DMS53 (cell line): ENCODE measurements around the gene ABCA5.

Source experiments
- DNase-seq: peaks from one replicate; lab custom pipeline; 2025; lab: John Stamatoyannopoulos, UW

The ABCA5 gene, protein sequence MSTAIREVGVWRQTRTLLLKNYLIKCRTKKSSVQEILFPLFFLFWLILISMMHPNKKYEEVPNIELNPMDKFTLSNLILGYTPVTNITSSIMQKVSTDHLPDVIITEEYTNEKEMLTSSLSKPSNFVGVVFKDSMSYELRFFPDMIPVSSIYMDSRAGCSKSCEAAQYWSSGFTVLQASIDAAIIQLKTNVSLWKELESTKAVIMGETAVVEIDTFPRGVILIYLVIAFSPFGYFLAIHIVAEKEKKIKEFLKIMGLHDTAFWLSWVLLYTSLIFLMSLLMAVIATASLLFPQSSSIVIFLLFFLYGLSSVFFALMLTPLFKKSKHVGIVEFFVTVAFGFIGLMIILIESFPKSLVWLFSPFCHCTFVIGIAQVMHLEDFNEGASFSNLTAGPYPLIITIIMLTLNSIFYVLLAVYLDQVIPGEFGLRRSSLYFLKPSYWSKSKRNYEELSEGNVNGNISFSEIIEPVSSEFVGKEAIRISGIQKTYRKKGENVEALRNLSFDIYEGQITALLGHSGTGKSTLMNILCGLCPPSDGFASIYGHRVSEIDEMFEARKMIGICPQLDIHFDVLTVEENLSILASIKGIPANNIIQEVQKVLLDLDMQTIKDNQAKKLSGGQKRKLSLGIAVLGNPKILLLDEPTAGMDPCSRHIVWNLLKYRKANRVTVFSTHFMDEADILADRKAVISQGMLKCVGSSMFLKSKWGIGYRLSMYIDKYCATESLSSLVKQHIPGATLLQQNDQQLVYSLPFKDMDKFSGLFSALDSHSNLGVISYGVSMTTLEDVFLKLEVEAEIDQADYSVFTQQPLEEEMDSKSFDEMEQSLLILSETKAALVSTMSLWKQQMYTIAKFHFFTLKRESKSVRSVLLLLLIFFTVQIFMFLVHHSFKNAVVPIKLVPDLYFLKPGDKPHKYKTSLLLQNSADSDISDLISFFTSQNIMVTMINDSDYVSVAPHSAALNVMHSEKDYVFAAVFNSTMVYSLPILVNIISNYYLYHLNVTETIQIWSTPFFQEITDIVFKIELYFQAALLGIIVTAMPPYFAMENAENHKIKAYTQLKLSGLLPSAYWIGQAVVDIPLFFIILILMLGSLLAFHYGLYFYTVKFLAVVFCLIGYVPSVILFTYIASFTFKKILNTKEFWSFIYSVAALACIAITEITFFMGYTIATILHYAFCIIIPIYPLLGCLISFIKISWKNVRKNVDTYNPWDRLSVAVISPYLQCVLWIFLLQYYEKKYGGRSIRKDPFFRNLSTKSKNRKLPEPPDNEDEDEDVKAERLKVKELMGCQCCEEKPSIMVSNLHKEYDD (N-terminal part only)

DNA sequence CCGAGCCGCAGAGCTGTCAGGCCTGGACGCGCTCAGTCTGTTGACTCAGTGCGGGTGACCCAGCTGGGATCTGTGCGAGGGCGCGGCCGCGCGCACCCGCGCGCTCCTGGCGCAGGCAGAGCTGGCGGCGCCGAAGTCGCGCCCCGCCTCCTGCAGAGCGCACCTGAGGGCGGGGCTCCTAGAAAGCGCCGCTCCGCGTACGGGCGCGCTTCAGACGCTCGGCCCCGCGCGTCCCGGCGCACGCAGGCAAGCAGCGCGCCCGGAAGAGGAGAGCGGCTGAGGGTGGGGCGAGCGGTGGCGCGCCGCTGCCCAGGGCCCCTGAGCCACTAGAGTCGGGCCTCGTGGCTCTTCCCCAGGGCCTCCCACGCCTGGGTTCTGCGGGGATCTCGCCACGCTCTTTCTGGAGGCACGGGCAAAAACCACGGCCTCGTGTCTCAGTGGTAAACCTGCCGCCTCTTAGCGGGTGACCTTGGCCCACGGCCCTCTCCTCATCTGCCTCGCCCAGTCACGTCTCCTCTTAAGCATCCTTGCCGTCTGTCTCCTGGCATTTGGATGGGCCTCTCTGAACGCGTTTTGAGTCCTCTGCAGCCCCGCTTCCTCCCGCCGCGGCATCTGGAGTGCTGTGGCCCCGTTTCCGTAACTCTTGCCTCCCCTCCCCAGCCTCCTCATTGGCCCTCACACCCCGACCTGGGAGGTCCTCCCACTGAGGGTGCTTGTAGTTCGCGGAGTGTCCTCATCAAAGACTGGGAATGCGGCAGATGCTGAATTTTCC lies at the start of gene ABCA5:
Gene ABCA5 (minus strand): TSS at position 74 of the 772 bp plus-strand sequence. CDS start 12,718 bp downstream, outside the sequence.
- DNase-seq, result peak; percentile 99

DNA sequence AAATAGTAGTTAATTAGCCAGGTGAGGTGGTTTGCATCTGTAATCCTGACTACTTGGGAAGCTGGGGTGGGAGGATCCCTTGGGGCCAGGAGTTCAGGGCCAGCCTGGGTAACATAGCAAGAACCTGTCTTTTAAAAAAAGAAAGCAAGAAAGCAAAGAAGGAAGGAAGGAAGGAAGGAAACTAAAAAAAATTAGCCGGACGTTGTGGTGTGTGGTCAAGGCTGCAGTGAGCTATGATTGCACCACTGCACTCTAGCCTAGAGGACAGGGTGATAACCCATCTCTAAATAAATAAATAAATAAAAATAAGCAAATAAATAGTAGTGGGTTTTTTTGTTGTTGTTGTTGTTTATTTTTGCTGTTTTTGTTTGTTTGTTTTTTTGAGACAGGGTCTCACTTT lies 48.3 kb upstream of the ABCA5 start:
- DNase-seq, result no peak

DNA sequence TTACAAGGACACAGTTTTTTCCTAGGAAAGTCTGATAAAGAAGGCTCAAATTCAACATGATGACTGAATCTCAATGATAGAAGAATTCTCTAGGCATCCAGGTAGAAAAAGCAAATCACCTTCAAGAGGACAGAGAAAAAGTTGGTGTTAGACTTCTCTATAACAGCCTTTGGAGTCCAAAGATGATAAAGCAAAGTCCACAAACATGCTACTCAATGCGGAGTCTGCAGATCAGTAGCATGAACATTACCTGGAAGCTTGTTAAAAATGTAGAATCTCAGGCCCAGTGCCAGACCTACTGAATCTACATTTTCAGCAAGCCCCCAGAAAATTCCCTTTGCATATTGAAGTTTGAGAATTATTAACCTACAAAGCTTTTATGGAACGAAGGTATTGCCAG lies 46.1 kb upstream of the ABCA5 start:
- no peak for DNase-seq

DNA sequence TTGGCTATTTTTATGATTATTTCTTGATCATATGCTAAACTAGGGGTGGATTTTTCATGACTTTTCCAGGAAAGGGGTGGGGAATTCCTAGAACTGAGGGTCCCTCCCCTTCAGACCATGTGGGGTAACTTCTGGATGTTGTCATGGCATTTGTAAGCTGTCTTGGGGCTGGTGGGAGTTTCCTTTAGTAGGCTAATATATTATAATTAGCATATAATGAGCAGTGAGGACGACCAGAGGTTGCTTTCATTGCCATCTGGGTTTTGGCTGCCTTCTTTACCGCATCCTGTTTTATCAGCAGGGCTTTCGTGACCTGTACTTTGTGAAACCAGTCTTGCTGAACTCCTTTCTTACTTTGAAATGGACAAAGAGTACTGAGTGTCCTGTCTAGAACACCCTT lies 40.4 kb upstream of the ABCA5 start:
- no peak for DNase-seq

DNA sequence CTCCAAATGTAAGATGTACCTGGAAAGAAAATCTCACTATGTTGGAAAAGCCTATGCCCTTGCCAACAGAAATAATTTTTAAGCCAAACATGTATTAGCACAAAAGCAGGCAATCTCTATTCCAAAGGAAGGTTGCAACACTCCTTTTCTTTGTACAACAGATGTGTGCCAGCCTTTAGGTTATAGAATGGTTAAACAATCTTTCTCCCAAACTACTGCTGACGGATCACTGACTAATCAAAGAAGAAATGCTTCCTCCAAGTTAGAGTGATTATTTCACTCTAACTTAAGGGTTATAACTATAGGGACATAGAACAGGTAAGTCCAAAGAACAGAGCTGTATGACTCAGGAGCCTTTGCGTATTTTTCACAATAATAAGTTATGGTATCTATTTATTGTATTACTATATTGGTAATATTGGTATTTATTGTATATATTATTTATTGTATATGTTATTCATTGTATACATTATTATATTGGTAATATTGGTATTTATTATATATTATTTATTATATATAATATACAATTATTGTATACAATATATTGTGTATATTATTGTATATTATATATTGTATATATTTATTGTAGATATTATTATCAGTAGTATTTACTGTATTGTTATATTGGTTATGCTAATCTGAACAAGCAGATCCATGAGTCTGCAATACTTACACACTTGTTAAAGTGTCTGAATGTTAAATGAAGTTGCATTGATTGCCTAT lies 36.7 kb upstream of the ABCA5 start:
- no peak for DNase-seq

DNA sequence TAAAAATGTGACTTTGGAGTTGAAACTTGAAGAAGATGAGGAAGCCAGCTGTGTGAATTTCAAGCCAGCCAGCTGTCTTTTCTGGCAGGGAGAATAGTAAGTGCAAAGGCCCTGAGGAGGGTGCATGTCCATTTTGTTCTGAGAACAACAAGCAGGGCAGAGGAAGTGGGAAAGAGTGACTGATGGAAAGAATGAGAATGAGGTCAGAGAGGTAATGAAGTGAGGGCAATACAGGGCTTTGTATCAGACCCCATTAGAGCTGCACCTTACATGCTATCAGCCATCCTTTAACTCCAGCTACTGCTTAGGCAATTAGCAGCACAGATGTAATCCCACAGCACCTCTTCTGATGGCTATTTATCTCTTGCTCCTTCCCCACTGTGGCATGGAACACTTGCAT lies 34.2 kb upstream of the ABCA5 start:
- DNase-seq, result no peak

DNA sequence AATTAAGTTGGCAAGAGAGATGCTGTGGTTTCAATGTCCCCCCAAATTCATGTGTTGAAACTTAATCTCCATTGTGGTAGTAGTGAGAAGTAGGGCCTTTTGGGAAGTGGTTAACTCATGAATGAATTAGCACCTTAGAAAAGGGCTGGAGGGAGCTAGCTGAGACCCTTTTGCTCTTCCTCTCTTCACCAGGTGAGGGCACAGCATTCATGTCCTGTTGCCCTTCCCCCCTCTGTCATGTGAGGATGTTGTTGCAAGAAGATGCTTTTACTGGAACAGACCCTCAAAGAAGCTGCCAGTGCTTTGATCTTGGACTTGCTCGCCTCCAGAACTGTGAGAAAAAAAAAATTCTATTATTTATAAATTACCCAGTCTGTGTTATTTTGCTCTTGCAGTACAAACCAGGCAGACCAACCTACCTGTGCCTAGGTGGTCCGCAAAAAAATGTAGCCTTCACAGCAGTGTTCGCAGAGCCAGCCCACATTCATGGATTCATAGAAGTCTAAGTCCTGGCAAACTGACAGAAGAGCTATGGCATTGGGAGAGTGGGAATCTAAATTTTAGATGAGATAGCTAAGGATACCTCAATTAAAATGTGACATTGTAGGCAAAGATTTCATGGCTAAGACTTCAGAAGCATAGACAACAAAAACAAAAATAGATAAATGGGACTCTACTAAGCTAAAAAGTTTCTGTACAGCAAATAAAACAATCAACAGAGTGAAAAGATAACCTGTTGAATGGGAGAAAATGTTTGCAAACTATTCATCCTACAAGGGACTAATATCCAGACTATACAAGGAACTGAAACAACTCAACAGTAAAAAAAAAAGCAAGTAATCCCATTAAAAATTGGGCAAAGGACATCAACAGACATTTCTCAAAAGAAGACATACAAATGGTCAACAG lies 32.0 kb upstream of the ABCA5 start:
- DNase-seq, result peak; percentile 36

DNA sequence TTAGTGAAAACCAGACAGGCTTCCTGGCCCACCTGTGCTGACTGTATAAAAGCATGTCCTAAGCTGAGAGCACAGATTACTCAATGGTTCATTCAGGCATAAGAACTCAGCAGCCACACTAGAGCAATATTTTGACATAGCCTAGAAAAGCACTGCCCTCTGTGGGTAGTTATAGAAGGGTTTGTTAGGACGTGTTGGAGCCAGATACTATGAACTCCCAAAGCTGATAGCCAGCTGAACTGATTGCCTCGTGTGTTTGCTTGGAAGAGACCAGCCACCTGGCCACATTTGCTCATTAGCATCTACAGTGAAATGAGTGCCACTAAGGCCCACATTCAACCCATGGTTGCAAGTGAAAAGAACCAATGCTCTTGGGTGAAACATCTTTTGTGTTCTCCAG lies 30.8 kb upstream of the ABCA5 start:
- peak; percentile 31 for DNase-seq

DNA sequence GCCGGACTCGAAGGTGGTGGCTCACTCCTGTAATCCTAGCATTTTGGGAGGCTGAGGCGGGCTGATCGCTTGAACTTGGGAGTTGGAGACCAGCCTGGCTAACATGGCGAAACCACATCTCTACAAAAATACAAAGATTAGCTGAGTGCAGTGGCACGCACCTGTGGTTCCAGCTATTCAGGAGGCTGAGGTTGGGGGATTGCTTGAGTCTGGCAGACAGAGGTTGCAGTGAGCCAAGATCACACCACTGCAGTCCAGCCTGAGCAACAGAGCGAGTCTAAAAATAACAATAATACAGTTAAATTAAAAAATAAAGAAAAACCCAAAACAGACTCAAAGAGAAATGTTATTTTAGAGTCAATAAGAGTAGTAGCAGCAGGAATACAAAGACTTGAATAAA lies 29.7 kb upstream of the ABCA5 start:
- no peak for DNase-seq

DNA sequence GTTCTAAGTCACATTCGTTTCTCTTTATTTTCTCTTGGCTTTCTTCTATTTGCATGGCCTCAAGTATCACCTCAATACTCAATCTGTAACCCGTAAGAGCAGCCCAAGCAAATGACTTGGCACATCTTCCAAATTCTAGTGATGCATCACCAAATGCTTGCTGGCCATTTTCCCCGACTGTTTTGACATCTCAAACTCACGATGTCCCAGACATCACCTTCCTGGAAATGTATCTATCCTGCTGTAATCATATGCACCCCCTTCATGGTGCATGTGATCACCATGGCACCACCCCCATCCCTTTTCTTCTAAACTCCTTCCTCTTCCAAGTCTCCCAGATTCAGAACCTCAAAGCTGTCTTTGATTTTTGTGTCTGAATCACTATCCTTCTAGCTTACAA lies 24.0 kb upstream of the ABCA5 start:
- no peak for DNase-seq

DNA sequence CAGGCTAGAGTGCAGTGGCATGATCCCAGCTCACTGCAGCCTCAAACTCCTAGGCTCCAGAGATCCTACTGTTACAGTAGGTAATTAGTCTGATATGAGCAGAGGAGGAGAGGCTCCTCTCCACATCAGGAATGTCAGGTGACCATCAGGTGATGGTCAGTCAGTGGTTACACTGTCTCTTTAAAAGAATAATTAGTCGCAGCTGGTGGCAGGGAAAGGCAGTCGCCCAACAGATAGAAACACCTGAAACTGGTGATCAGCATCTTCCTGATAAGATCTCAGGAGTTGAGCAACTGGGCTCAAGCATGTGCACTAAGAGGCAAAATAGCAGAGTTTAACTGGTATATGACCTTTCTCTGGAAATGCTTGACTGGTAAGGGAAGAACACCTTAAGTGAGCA lies 21.5 kb upstream of the ABCA5 start:
- no peak for DNase-seq

DNA sequence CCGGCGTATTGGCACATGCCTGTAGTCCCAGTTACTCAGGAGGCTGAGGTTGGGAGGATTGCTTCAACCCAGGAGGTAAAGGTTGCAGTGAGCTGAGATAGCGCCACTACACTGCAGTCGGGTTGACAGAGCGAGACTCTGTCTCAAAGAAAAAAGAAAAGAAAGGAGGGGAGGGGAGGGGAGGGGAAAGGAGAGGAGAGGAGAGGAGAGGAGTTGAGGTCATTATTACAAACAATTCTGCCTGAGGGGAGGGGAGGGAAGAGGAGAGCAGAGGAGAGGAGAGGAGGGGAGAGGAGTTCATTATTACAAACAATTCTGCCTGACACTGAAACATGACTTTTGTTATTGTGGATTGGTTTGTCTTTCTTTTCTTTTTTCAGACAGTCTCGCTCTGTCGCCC lies 19.8 kb upstream of the ABCA5 start:
- no peak for DNase-seq

DNA sequence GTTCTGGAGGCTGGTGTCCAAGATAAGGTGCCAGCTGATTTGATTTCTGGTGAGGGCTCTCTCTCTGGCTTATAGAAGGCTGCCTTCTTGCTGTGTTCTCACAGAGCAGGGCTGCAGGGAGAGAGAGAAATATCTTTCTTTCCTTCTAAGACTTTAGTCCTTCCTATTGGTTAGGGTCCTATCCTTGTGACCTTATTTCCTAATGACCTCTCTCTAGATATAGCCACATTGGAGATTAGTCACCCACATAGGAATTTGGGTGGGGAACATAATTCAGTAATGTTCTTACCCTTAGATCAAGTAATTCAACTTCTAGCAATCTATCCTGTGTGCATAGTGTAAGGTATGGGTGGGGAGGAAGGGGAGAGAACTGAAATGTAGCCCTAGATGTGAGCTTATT lies 18.0 kb upstream of the ABCA5 start:
- DNase-seq, result no peak

DNA sequence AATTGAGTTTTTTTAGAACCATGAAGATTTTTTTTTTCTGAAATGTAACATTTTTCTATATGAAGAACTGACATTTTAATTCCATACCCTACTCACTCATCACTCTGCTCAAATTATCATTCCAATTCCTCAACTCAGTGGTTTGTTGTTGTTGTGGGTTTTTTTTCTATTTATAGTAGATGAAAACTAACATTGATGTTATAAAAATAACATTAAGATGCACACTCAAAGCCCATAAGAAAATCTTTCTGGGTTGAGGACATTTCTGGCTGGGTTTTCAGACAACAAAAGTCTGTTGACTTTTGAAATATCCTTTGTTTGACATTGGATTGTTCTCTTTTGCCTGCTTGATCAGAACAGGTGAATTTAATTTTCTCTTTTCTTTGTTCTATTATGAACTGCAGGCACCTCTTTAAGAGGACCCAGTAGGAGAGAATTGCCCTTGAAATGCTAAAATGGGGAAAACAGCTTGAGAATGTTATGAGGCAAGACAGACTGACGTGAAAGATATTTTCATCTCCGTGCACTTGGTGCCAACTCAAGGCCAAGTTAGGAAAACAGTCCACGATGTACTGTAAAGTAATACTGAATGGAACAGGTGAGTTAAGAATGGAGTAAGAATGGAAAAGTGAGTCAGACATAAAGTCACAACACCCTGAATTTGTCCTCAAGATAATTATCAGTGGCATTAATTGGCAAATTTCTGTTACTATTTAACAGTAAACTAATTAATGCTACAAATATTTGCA lies 16.1 kb upstream of the ABCA5 start:
- peak; percentile 7 for DNase-seq

DNA sequence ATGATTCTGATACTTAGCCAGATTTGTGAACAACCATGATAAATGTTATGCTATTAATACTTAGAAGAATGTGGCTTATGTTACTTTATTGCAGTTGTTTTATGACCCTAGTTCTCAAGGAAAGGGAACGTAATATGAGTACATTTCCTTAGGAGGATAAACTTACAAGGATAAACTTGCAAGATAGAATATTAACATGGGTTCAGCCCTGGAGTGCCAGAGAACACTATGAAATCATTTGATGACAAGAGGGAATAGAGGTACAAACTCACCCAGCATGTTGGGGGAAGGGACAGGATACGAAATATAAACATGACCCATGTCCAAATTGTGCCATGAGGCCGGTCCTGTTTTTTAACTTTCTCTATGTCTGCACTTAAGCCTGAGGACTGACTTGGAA lies 13.0 kb upstream of the ABCA5 start:
- DNase-seq, result no peak

DNA sequence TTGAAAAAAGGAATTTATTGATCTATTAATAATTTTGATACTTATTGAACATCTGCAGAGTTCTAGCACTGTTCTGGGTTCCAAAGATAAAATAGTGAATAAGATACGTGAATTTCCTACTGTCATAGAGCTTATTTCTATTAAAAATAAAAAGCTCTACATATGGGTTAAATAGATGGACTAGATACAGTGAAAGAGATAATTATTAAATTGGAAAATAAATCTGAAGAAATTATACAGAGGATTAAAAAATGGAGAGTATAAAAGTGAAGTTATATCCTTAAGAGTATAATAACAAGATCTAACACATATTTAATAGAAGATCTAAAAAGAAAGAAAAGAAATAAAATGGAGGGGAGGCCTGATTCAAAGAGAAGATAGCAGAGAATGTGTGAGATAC lies 10.1 kb upstream of the ABCA5 start:
- DNase-seq, result no peak

DNA sequence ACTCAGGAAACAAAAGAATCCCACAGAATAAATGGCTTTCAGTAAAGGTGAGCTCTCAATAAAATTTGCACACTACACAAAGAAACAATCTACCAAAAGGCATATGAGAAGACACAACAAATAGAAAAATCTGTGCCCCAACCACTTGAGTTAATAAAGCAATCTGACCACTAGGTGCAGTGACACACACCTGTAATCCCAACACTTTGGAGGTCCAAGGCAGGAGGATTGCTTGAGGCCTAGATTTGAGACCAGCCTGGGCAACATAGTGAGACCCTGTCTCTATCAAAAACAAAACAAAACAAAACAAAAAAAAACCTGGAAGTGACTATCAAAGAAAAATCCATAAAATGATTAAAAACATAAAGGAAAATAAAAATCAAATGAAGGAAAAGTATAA lies 9.6 kb upstream of the ABCA5 start:
- peak; percentile 4 for DNase-seq

DNA sequence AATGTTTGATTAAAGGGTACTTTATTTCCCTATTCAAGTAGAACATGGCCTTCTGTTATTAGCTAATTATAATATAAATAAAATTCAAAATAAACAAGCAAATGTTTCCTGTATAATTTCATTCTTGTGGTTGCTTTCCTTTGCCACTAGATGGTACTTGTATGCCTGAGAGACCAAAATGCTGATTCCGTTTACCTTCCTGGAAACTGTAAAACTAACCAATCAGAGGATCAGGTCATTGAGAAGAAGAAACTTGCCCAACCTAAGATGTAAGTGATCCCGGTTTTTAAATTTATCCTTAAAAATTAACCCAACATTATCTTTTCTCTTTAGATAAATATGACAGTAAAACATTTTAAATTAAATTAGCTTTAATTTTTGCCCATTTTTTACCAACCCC lies 8.1 kb upstream of the ABCA5 start:
- DNase-seq, result peak; percentile 76

DNA sequence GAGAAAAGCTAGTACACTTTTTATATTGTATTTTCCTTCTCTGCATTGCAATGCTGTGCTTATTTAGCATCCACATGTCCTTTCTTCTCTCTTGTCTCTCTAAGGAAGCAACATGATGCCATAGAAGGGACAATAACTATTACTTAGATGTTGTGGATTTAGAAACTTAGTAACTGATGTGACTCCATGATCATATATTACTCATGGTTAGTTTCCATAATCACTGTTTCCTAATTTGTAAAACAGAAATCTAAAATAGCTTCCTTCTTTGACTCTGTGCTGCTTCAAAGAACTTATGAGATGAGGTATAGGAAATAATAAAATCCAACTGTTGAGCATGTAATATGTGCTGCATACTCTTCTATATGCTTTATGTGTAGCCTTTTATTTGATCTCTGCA lies 6.6 kb upstream of the ABCA5 start:
- no peak for DNase-seq
